ENCODE results near the gene CCDC97. TPM values are rescaled to one million over a fixed set of nuclear protein-coding genes. Genes with fewer than 3 reads are reported as not detected.

Gene CCDC97
- total RNA-seq, 4 donors from 2014 or later, result 8.6 to 15.3 (median 15.1) TPM

DNA sequence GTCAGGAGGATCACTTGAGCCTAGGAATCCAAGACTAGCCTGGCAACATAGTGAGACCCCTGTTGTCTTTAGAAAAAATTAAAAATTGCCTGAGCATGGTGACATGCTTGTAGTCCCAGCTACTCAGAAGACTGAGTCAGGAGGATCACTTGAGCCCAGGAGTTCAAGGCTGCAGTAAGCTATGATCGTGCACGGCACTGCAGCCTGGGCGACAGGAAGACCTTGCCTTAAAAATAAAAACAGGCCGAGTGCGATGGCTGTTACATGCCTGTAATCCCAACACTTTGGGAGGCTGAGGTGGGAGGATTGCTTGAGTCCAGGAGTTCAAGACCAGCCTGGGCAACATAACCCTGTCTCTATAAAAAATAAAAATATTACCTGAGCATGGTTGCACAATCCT lies 40.4 kb upstream of the CCDC97 start:
- Histone ChIP-seq H3K27ac (no peak overlapping the region), H3K4me1 (peaks cover 20 to 27% of the 10 kb centered on the region in 2 donors), H3K4me3 (no peak overlapping the region), H3K36me3 (peaks cover 13 to 66% of the 10 kb centered on the region in 2 donors), H3K9me3 (no peaks in the 10 kb centered on the region), H3K27me3 (no peaks in the 10 kb centered on the region)
- ATAC-seq (no peak), DNase-seq (no peak)
- no peak for TF ChIP-seq POLR2A (IDR thresholded peaks at IDR 0.05)
- TF ChIP-seq, protein P1, sequence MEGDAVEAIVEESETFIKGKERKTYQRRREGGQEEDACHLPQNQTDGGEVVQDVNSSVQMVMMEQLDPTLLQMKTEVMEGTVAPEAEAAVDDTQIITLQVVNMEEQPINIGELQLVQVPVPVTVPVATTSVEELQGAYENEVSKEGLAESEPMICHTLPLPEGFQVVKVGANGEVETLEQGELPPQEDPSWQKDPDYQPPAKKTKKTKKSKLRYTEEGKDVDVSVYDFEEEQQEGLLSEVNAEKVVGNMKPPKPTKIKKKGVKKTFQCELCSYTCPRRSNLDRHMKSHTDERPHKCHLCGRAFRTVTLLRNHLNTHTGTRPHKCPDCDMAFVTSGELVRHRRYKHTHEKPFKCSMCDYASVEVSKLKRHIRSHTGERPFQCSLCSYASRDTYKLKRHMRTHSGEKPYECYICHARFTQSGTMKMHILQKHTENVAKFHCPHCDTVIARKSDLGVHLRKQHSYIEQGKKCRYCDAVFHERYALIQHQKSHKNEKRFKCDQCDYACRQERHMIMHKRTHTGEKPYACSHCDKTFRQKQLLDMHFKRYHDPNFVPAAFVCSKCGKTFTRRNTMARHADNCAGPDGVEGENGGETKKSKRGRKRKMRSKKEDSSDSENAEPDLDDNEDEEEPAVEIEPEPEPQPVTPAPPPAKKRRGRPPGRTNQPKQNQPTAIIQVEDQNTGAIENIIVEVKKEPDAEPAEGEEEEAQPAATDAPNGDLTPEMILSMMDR (IDR thresholded peaks at IDR 0.05 in 4 of 5, conservative IDR thresholded peaks at IDR 0.05 in 1 of 5), result no peak
- in situ Hi-C loops (cut with MboI; ENCODE audit: low sequenced_read_pairs in 4 of 4), result loop anchor here in 2 of 4 donors (5.0 to 25.0 kb wide), 2 partner anchors 43 to 607 kb away; partner anchors contain the start of gene CCDC97 (in 1 of the 2)
- intact Hi-C loops (cut with DNase I; ENCODE audit: low total_unique reads), result loop anchor here (10.0 kb wide), 1 partner anchor 605 kb away; no protein-coding TSS in a partner anchor

DNA sequence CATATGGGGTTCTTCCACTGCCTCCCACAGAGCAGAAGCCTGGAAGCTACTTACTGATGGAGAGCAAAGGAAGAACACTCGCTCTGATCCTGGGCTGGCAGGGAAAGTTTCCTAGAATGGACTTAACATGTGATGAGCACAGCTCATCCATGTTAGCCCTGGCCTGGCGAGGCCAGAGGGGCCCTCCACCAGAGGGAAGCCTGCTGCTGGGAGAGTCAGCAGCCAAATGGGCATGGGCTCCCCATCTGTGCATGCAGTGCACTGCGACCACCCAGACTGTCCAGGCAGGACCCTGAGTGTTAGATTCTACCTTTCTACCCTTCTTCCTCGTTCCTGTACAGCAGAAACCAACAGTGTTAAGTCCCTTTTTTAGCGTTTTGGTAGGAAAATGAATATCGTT lies 36.9 kb upstream of the CCDC97 start:
- H3K9me3 ChIP-seq, result no peaks in the 10 kb centered on the region
- H3K27ac ChIP-seq, result no peak overlapping the region
- intact Hi-C loops (cut with DNase I; ENCODE audit: low total_unique reads) (no loop called here), in situ Hi-C loops (cut with MboI; ENCODE audit: low sequenced_read_pairs in 4 of 4) (loop anchor here in 1 of 4 donors (25.0 kb wide), 1 partner anchor 611 kb away; no protein-coding TSS in a partner anchor)
- TF ChIP-seq POLR2A (IDR thresholded peaks at IDR 0.05), result no peak
- TF ChIP-seq, protein P1 (IDR thresholded peaks at IDR 0.05 in 4 of 5, conservative IDR thresholded peaks at IDR 0.05 in 1 of 5), result no peak
- DNase-seq (no peak), ATAC-seq (no peak)
- no peaks in the 10 kb centered on the region for H3K27me3 ChIP-seq
- H3K4me1 ChIP-seq, result no peaks in the 10 kb centered on the region
- H3K4me3 ChIP-seq, result no peak overlapping the region
- peaks cover 13 to 100% of the 10 kb centered on the region in 2 donors for H3K36me3 ChIP-seq

DNA sequence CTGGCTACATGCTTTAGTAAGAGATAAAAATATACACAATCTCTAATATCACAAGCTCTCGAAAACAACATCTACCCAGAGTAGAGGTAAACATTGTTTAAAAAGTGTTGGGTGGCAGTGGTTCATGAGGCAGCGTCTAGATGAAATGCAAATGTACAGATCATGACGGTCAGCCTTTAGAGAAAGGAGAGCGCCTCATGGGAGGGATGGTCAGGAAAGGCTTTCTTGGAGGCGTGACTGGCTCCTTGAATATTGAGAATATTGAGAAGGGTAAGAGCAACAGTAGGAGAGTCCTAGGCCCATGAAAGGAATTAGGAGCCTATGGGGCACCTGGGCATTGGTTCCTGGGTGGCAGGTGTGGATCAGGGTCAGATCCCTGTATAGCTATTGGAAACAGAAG lies 35.2 kb upstream of the CCDC97 start:
- H3K4me3 ChIP-seq, result no peak overlapping the region
- TF ChIP-seq POLR2A (IDR thresholded peaks at IDR 0.05), result no peak
- TF ChIP-seq, protein P1 (IDR thresholded peaks at IDR 0.05 in 4 of 5, conservative IDR thresholded peaks at IDR 0.05 in 1 of 5), result no peak
- intact Hi-C loops (cut with DNase I; ENCODE audit: low total_unique reads), result no loop called here
- DNase-seq (no peak), ATAC-seq (no peak)
- no peak overlapping the region for H3K27ac ChIP-seq
- peaks cover 13 to 100% of the 10 kb centered on the region in 2 donors for H3K36me3 ChIP-seq
- no peaks in the 10 kb centered on the region for H3K27me3 ChIP-seq
- in situ Hi-C loops (cut with MboI; ENCODE audit: low sequenced_read_pairs in 4 of 4), result loop anchor here in 1 of 4 donors (25.0 kb wide), 1 partner anchor 613 kb away; no protein-coding TSS in a partner anchor
- H3K4me1 ChIP-seq, result no peaks in the 10 kb centered on the region
- no peaks in the 10 kb centered on the region for H3K9me3 ChIP-seq

DNA sequence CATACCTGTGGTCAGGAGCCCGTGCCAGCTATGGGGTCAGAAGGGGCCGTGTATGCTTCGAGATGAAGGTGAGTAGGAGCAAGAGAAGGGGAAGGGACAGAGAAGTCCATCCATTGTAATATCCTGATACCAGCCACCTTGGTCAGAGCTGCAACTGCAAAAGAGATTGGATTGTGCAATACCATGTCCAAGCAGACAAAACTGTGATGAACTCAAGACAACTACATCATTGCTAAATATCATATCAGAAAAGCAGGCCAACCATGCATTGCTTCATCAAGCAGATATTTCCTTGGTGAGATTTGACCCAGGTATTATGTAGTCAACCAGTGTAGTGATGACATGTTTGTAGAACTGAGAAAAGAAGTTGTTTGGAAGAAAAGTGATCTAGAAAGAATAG lies 33.7 kb upstream of the CCDC97 start:
- TF ChIP-seq, protein P1 (IDR thresholded peaks at IDR 0.05 in 4 of 5, conservative IDR thresholded peaks at IDR 0.05 in 1 of 5), result no peak
- TF ChIP-seq POLR2A (IDR thresholded peaks at IDR 0.05), result no peak
- no peaks in the 10 kb centered on the region for H3K9me3 ChIP-seq
- intact Hi-C loops (cut with DNase I; ENCODE audit: low total_unique reads), result no loop called here
- H3K4me1 ChIP-seq, result no peaks in the 10 kb centered on the region
- no peak overlapping the region for H3K27ac ChIP-seq
- DNase-seq (no peak), ATAC-seq (peak in 1 of 2 donors; percentile 41)
- no peaks in the 10 kb centered on the region for H3K27me3 ChIP-seq
- peaks cover 10 to 100% of the 10 kb centered on the region in 2 donors for H3K36me3 ChIP-seq
- no peak overlapping the region for H3K4me3 ChIP-seq
- in situ Hi-C loops (cut with MboI; ENCODE audit: low sequenced_read_pairs in 4 of 4), result no loop called here

DNA sequence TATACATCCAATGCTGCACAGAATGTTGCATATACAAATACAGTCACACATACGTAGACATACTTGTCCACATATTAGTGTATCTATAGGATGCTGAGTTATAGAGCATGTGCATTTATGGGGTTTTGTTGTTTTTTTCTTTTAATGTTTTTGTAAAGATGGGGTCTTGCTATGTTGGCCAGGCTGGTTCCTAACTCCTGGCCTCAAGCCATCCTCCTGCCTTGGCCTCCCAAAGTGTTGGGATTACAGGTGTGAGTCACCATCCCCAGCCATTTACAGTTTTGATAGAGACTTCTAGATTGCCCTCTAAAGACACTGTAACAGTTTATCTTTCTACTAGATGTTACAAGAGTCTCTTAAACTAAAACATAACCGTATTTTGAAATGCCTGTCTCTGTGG lies 31.5 kb upstream of the CCDC97 start:
- H3K27ac ChIP-seq, result no peak overlapping the region
- no peak for ATAC-seq
- DNase-seq, result no peak
- in situ Hi-C loops (cut with MboI; ENCODE audit: low sequenced_read_pairs in 4 of 4) (no loop called here), intact Hi-C loops (cut with DNase I; ENCODE audit: low total_unique reads) (no loop called here)
- no peak overlapping the region for H3K4me3 ChIP-seq
- H3K4me1 ChIP-seq, result no peaks in the 10 kb centered on the region
- no peaks in the 10 kb centered on the region for H3K27me3 ChIP-seq
- TF ChIP-seq, protein P1 (IDR thresholded peaks at IDR 0.05 in 4 of 5, conservative IDR thresholded peaks at IDR 0.05 in 1 of 5), result no peak
- TF ChIP-seq POLR2A (IDR thresholded peaks at IDR 0.05), result no peak
- peaks cover 4 to 96% of the 10 kb centered on the region in 2 donors for H3K36me3 ChIP-seq
- H3K9me3 ChIP-seq, result no peaks in the 10 kb centered on the region

All from gastrocnemius medialis (tissue), 4 donors.